CD4-positive, alpha-beta memory T cell (primary cell): ENCODE results near the gene ECSCR. TPM values are rescaled to one million over a fixed set of nuclear protein-coding genes. Genes with fewer than 3 reads are reported as not detected.

Source experiments
- polyA plus RNA-seq, 2 donors: library from polyadenylated mRNA; unstranded; fragments of 300-500 nt; fragmentation: Illumina TruSeq; gene quantifications; one replicate each; pipeline ENCODE4 v1.2.3, GENCODE V29; 2021
- total RNA-seq, 2 experiments: library from RNA; stranded (reverse); gene quantifications; one replicate each; pipeline ENCODE4 v1.2.3, GENCODE V29; 2021

Gene ECSCR
- total and polyA plus RNA-seq, 4 experiments from 2014 or later = 0.32 to 0.33 TPM; not detected in 2

Other genes starting within 250 kb of the ECSCR start
- 100 to 1,000 TPM; 228 to 255 TPM for gene MATR3, start 169.0 kb downstream of the ECSCR start, total RNA-seq
- gene MATR3, start 169.0 kb downstream of the ECSCR start, polyA plus RNA-seq = 100 to 1,000 TPM; 377 to 419 TPM
- 100 to 1,000 TPM; 109 to 112 TPM for gene PAIP2, start 120.9 kb downstream of the ECSCR start, total RNA-seq
- gene PAIP2, start 120.9 kb downstream of the ECSCR start, polyA plus RNA-seq = 100 to 1,000 TPM; 309 to 503 TPM
- gene SLC23A1, start 79.4 kb downstream of the ECSCR start, total RNA-seq = not detected
- not detected for gene SLC23A1, start 79.4 kb downstream of the ECSCR start, polyA plus RNA-seq
- 1 to 10 TPM in 1 of 2 experiments, under 1 TPM in 1; 0.93 to 1.1 TPM for gene MZB1, start 72.8 kb downstream of the ECSCR start, total RNA-seq
- gene MZB1, start 72.8 kb downstream of the ECSCR start, polyA plus RNA-seq = 1 to 10 TPM in 1 of 2 donors, under 1 TPM in 1; 0.84 to 8.2 TPM
- gene PROB1, start 67.6 kb downstream of the ECSCR start, total RNA-seq = 1 to 10 TPM; 1.2 to 1.3 TPM
- gene PROB1, start 67.6 kb downstream of the ECSCR start, polyA plus RNA-seq = under 1 TPM; 0.11 to 0.23 TPM
- 1 to 10 TPM; 5.6 to 7.5 TPM for gene SPATA24, start 58.7 kb downstream of the ECSCR start, total RNA-seq
- 1 to 10 TPM; 4.2 to 5.6 TPM for gene SPATA24, start 58.7 kb downstream of the ECSCR start, polyA plus RNA-seq
- 1 to 10 TPM; 6.2 to 7.3 TPM for gene DNAJC18, start 23.2 kb downstream of the ECSCR start, total RNA-seq
- gene DNAJC18, start 23.2 kb downstream of the ECSCR start, polyA plus RNA-seq = 1 to 10 TPM; 1.8 to 6.5 TPM
- gene SMIM33, start 8.3 kb upstream of the ECSCR start, total RNA-seq = 1 to 10 TPM; 1.1 to 1.2 TPM
- gene SMIM33, start 8.3 kb upstream of the ECSCR start, polyA plus RNA-seq = under 1 TPM; 0.31 to 0.94 TPM
- 100 to 1,000 TPM; 141 to 144 TPM for gene STING1, start 20.0 kb upstream of the ECSCR start, total RNA-seq
- 100 to 1,000 TPM; 124 to 176 TPM for gene STING1, start 20.0 kb upstream of the ECSCR start, polyA plus RNA-seq
- gene UBE2D2, start 98.6 kb upstream of the ECSCR start, total RNA-seq = 100 to 1,000 TPM; 160 to 169 TPM
- 100 to 1,000 TPM; 341 to 411 TPM for gene UBE2D2, start 98.6 kb upstream of the ECSCR start, polyA plus RNA-seq
- gene CXXC5, start 185.6 kb upstream of the ECSCR start, total RNA-seq = 1 to 10 TPM; 1.6 to 3.6 TPM
- gene CXXC5, start 185.6 kb upstream of the ECSCR start, polyA plus RNA-seq = 1 to 10 TPM; 2.7 to 5.5 TPM